DND-41 (cell line): ENCODE results near the gene ELAVL2.

Source experiments
- CTCF ChIP-seq: IDR thresholded peaks from 2 replicates; pipeline ENCODE4 v1.5.1; 2012; ENCODE audit warnings: borderline replicate concordance, low read length, moderate library complexity, mild to moderate bottlenecking; ENCODE audit not compliant: poor library complexity, severe bottlenecking; ENCODE audit errors: extremely low read depth
- EZH2 ChIP-seq: IDR thresholded peaks from 3 replicates; pipeline ENCODE4 v1.6.1; 2012; ENCODE audit warnings: borderline replicate concordance, low read depth, mild to moderate bottlenecking, moderate library complexity, low read length, inconsistent platforms; ENCODE audit not compliant: severe bottlenecking

- no peak for TF ChIP-seq EZH2
- TF ChIP-seq CTCF = no peak
Observed at GRCh38 chr9:23754551-23754950, 71.5 kb downstream of the ELAVL2 start.
